Stimulated activated CD4-positive, alpha-beta T cell treated with anti-CD3 and anti-CD28 coated beads, Interleukin-4, amount 100 ng/mL, for 48 hours (primary cell): ENCODE results near the gene ERO1B.
"Not testable (repeated sequence)": the region's sequence is repeated elsewhere in the genome, so short reads cannot be mapped to it uniquely, and the experiment has no call there.

ENCODE experiments used
- DNase-seq, 2 donors: peaks; one replicate each; pipeline ENCODE4 v3.0.0-alpha.2; 2020; ENCODE audit warnings: low read depth in 2 of 2

The ERO1B gene, protein sequence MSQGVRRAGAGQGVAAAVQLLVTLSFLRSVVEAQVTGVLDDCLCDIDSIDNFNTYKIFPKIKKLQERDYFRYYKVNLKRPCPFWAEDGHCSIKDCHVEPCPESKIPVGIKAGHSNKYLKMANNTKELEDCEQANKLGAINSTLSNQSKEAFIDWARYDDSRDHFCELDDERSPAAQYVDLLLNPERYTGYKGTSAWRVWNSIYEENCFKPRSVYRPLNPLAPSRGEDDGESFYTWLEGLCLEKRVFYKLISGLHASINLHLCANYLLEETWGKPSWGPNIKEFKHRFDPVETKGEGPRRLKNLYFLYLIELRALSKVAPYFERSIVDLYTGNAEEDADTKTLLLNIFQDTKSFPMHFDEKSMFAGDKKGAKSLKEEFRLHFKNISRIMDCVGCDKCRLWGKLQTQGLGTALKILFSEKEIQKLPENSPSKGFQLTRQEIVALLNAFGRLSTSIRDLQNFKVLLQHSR

DNA sequence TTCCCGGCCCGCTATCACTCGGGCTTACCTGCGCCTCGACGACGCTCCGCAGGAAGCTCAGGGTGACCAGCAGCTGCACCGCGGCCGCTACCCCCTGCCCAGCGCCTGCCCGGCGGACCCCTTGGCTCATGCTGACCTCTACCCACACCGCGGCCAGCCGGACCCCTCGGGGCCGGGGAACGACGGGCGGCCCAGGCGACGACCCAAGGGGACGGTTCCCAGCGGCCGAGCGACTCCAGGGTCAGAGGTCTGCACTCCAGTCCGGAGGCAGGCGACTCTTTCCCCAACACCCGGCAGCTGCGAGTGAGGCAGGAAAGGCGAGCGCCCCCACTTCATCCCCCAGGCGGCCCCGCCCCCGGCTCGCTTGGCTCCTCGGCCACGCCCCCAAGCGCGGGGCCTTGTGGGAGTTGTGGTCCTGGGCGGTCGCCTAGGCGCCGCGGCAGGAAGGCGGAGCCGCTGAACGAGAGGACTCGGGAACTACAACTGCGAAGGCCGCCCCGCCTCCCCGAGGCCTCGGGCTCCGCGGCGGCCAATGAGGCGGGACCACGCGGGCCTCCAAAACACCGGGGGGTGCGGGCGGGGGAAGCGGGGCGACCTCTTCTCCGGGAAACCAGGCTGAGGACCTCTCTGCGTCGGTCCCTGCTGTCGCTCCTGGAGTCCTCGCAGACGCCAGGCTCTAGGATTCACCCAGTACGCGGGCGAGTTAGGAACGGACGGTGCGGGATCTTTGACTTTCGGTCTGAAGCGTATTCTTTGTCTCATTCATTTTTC is at the start of gene ERO1B:
Gene ERO1B (minus strand): TSS at position 305 of the 771 bp plus-strand sequence. CDS start 175 bp downstream, at position 130.
- peak; percentile 89 to 95 for DNase-seq

DNA sequence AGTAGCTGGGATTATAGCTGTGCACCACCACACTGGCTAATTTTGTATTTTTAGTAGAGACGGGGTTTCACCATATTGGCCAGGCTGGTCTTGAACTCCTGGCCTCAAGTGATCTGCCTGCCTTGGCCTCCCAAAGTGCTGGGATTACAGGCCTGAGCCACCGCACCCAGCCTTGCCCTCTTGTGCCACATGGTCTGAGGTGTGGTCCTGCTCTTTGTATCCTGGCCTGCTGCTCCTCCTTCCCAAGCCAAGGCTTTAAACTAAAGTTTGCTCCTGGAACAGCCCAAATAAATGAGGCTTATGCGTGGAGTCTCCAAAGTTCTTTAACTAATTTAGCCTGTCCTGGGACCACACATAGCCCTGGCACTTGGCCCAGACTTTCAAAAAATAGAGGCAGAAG is 49.7 kb upstream of the ERO1B start:
- not testable (repeated sequence) for DNase-seq

DNA sequence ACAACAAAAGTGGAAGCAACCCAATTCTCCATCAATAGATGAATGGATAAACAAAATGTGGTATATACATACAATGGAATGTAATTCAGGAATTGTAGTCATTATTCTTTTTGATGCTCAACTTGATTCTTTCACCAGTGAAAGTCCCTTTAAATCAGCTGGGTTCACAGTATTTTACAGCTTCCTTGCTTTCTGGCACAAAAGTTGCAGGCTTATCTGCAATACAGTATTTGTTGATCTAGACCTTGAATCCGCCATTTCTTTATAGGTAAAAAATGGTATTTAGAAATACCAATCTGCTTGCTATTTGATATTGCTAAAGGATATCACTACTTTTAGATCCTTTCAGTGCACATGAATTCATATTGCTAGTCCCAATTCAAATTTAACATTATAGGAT is 44.7 kb upstream of the ERO1B start:
- no peak for DNase-seq

DNA sequence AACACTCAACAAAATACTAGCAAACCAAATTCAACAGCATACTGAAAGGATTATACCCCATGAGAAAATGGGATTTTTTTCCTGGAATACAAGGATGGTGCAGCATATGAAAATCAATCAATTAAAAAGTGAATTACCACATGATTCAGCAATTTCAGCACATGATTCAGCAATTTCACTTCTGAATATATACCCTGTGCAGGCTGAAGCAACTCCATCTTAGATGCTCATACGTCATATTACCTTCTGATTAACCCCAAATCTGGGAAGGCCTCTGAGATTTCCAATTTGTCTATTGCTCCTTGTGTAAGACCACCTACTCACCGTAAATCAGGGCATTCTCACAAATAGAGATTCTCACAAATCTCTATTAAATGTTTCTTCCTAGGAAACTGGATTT is 43.8 kb upstream of the ERO1B start:
- DNase-seq, result no peak

DNA sequence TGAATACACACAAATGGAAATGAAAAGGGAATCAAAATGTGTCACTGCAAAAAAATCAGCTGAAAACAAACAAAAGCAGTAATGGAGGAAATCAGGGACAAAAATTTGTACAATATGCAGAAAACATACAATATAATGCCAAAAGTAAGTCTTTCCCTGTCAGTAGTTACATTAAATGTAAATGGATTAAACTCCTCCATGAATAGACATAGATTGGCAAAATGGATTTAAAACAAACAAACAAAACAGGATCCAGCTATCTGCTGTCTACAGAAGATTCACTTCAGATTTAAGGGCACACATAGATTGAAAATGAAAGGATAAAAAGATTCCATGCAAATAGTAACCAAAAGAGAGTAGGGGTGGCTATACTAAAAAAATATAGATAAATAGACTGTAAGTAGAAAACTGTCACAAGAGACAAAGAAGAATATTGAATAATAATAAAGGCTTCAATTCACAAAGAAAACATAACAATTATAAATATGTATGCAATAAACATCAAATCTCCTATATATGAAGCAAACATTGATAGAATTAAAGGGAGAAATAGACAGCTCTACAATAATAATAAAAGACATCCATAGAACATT is 42.2 kb upstream of the ERO1B start:
- no peak for DNase-seq

DNA sequence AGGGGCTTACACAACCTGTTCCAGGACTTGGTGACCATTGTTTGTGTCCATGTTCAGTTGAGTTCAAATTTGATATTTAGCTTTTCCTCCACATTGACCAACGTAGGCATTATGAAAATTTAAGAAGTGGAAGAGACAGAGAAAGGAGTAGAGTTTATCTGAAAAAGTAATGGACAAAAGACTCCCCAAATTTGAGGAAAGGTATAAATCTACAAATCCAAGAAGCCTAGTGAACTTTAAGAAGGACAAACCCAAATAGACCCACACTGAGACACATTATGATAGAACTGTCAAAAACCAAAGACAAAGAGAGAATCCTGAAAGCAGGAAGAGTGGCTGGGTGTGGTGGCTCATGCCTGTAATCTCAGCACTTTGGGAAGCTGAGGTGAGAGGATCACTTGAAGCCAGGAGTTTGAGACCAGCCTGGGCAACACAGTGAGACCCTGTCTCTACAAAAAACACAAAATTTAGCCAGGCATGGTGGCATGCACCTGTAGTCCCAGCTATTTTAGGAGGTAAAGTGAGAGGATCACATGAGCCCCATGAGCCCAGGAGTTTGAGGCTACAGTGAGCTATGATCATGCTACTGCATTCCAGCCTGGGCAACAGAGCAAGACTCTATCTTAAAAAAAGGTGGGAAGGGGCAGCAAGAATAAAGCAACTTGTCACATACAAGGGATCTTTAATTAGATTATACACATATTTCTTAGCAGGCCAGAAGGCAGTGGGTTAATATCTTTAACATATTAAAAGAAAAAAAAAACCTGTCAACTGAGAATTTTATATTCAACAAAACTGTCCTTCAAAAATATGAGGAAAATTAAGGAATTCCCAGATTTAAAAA is 41.0 kb upstream of the ERO1B start:
- no peak for DNase-seq

DNA sequence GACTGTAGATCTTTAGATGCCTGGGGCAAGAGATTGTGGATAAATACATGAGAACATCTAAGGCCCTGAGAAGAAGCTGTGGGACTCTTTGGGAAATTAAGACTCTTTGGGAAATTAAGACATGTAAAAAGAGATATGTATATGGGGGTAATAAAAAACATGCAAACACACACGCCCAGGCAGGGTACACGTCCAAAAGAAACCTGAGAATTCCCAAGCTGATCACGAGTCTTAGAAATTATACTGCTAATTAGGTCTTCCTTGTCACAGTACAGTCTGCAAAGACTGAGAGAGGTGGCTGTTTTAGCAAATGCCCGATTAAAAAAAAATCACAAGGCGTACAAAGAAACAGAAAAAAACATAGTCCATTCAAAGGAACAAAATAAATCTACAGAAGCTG is 39.3 kb upstream of the ERO1B start:
- DNase-seq, result no peak

DNA sequence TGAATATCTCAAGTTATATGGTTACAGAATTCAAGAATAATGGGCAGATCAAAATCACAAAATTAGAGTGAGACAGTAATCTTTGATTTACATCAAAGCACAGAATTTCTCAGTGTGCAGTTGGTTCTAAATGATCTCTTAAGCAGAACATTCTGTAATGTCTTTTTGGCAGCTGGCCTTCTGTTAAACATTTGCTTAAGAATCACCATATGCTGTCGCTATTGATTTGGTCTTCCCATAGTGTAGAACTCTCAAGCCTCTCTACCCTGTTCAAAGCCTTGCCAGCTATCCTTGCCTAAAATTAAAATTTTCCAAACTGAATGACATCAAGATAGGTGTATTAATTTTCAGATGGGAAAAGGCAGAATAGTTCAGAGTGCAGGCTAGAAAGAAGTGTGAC is 38.9 kb upstream of the ERO1B start:
- no peak for DNase-seq

DNA sequence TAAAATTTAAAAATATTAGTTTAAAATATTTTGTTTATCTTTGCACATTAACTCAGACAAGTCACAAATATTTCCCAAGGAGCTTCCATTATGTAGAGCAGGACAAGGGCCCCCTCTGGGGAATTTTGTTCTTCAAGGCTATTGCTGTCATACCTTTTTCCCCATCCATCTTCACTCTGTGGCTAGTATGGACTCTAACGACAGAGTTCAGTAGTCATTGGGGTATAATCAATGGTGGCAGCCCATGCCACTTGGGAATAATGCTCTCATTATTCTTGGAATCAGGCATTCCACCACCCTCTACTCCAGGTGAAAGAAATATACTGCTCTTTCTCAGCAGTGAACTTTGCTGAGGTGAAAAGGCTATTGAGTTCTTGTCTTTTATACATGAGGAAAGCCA is 38.5 kb upstream of the ERO1B start:
- DNase-seq, result no peak

DNA sequence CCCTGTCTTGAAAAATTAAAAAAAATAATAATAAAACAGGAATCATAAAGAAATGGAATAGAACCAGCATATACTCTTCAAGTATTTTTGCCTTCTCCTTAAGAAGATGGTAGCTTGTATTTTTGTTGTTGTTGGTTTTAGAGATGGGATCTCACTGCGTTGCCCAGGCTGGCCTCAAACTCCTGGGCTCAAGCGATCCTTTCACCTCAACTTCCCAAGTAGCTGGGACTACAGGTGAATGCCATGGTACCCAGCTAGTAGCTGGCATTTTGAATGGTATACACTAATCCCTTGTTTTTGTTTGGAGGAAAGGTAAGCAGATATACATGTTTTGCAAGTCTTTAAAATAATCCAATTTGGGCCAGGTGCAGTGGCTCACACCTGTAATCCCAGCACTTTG is 34.7 kb upstream of the ERO1B start:
- DNase-seq, result no peak

DNA sequence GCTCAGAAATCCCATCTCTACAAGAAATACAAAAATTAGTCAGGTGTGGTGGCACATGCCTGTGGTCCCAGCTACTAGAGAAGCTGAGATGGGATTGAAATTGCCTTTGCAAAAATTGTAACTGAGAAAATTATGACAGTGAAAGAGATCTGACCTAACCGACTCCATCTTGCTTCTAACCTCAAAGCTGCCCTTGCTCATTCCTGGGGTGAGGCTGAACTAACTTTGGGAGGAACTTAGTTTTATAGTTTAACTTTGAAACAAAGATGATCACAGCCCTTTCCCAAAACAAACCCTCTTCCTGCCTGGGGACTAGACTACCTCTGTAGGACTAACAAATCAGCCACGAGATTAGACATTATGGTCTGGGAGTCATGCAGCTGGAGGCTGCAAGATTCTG is 33.8 kb upstream of the ERO1B start:
- DNase-seq, result no peak

DNA sequence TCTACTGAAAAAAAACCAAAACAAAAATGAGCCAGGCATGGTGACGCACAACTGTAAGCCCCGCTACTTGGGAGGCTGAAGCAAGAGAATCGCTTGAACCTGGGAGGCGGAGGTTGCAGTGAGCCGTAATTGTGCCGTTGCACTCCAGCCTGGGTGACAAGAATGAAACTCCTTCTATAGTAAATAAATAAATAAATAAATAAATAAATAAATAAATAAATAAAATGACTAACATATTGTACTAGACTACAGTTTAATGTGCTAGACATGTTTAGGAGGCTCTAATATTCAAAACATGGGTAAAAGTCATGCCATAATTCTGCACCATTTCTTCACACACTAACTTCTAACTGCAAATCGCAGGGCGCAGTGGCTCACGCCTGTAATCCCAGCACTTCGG is 33.3 kb upstream of the ERO1B start:
- no peak for DNase-seq

DNA sequence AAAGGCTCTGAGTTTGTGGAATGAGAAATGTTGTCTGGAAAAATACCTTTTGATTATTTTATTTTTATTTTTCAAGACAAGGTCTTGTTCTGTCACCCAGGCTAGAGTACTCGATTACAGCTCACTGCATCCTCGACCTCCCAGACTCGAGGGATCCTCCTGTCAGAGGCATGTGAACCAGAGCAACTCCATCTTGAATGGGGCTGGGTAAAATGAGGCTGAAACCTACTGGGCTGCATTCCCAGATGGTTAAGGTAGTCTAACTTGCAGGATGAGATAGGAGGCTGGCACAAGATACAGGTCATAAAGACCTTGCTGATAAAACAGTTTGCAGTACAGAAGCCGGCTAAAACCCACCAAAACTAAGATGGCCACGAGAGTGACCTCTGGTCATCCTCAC is 32.3 kb upstream of the ERO1B start:
- not testable (repeated sequence) for DNase-seq

DNA sequence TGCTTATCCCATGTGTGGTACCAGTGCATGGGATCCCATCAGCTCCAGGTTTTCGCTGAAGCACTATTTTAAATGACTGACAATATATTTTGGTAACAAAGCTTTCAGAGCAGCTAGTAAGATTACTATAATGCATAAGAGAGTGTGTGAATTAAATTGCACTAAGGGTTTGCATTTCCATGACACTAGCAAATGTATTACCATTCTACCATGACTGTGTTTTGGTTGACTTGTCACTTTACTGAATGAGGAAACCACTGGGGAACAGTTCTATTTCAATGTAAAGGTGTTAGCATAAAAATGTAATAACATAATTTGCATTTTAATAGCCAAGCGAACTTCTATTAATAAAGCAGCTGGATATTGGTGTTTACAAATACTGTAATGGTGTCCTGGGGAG is 31.7 kb upstream of the ERO1B start:
- DNase-seq, result no peak

DNA sequence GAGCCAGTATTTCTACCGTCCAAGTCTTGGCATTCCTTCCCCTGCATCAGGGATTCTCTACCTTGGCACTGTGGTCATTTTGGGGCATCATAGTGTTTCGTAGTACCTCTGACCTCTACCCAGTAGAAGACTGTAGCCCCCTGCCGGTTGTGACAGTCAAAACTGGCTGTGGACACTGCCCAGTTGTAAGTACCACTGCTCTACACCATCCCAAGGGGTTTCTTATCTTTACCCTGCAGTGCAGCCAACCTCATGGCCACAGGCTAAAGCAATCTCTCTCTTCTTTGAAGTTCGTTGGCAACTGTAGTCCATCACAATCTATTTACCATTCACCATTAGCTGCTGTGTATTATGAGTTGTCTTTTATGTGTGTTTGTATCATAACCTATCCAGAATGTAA is 29.3 kb upstream of the ERO1B start:
- DNase-seq, result no peak

DNA sequence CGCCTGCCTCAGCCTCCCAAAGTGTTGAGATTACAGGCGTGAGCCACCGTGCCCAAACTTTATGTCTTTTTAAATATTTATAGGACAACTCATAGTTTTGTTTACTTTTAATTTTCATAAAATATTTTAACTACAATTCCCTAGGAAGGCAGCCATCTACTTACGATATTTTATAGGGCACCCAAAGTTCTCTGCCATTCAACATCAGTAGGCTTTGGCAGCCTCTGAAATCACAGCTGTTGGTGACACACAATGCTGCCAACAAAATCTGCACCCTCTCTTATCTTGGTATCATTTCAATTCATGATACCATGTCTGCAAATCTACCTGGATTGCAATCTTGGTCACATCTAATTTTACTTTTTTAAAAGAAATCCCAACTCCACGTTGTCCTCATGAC is 27.1 kb upstream of the ERO1B start:
- no peak for DNase-seq

DNA sequence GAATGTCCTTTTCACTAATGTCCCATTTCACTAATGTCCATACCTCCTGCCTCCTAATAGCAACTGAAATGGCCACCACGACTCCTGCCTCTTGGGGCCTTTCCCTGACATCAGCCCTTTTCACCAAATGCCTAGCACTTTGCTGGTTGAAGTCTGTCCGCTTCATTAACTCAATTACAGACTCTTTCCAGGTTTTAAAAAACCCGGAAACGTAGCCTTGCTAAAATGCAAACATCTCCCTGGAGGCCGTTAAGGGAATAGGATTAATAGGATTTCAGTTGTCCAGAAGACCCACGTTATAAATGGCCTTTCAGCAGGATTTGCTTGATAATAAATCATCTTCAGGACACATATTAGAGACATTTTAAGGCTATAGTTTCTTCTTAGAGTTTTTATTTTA is 25.7 kb upstream of the ERO1B start:
- DNase-seq, result no peak

DNA sequence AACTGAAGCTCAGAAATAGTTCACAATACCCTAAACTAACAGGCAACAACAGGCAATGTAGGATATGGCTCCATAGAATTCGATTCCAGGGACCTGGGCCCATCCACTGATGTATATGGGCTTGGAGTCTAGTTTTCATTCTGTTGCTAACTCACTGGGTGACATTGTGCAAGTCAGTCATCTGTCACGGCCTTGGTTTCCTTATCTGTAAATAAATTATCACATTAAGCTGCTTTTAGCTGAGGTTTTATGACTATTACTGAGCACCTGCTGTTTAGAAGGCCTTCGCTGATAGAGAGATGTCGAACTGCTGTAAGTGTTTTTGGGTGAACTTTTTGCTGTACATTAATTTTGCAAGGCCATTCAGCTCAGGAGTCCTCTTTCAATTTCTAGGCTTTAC is 22.9 kb upstream of the ERO1B start:
- DNase-seq, result no peak

DNA sequence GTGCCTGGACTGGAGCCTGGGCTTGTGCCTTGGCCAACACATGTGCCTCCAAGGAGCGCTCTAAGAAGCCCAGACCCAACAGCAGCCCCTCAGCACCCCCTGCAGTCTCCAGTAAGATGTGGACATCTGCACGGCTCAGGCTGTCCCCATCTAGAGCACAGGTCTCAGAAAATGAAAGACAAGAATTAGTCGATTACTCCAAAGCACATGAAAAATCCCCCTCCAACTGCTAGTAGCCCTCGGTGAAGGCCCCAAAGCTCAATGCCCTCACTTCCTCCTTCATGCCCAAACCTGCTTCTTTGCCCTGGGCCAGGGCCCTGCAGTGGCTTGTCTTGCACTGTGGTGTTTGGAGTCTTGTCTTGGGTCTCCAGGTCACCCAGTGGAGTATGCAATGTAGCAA is 21.9 kb upstream of the ERO1B start:
- DNase-seq, result no peak

DNA sequence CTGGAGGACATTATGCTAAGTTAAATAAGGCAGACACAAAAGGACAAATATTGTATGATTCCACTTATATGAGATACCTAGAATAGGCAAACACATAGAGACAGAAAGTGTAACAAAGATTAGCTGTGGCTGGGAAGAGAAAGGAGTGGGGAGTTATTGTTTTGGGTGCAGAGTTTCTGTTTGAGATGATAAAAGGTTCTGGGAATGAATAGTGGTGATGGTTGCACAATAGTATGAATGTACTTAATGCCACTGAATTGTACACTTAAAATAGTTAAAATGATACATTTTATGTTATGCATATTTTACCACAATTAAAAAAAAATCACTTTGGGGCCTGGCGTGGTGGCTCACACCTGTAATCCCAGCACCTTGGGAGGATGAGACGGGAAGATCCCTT is 21.2 kb upstream of the ERO1B start:
- no peak for DNase-seq

DNA sequence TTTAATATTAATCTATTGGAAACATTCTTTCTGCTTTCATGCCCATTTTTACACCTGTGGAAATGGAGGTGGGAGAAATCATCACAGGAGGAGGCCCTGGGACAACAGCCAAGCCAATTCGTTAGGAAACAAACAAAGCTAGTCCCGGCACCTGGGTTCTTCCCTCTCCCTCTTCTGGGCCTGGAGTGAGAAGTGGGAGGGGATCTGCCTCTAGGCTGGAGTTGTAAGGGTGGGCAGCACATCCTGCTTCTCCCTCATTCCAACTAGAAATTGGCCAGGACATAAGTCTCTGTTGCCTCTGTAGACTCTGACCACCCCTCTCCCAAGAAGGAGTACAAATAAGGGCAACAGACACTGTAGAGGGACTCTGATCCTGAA is 20.2 kb upstream of the ERO1B start:
- no peak for DNase-seq
